Prostate gland (tissue), 2 donors: ENCODE results near the gene SUMF1.

ENCODE experiments used
- POLR2A ChIP-seq: fragments of 450-650 bp; IDR thresholded peaks from one replicate; pipeline ENCODE4 v1.6.1; 2016; ENCODE audit warnings: antibody characterized with exemption, mild to moderate bottlenecking
- TF ChIP-seq, protein P1 (sequence below), 4 experiments: fragments of 200-600 bp in 2 of 4; fragments of 450-650 bp in 2 of 4; sonication (generic) in 2 of 4; IDR thresholded peaks; 1 replicate in 3 of 4; 2 replicates in 1 of 4; pipeline ENCODE4 v1.5.1; 2016 to 2019; ENCODE audit warnings: antibody characterized with exemption in 4 of 4, mild to moderate bottlenecking in 2 of 4, moderate library complexity in 2 of 4

DNA sequence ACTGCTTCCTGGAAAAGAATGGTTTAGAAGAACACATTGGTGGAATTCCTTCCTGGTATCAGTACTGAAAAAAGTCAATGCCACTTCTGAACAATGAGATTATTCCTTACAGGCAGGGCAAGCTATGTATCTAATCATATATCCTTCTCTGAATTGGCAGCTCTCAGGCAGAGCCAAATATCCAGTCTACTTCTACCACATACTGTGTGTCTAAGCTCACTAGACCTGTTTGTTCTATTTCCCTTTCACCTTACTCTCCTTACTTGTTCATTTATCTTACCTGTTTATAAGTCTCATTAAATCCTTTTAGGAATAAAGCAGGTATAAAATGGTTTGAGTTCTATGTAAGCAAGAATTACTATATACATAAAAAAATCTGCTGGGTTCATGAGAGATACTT, 155.6 kb downstream of the SUMF1 start:
- TF ChIP-seq, protein P1, sequence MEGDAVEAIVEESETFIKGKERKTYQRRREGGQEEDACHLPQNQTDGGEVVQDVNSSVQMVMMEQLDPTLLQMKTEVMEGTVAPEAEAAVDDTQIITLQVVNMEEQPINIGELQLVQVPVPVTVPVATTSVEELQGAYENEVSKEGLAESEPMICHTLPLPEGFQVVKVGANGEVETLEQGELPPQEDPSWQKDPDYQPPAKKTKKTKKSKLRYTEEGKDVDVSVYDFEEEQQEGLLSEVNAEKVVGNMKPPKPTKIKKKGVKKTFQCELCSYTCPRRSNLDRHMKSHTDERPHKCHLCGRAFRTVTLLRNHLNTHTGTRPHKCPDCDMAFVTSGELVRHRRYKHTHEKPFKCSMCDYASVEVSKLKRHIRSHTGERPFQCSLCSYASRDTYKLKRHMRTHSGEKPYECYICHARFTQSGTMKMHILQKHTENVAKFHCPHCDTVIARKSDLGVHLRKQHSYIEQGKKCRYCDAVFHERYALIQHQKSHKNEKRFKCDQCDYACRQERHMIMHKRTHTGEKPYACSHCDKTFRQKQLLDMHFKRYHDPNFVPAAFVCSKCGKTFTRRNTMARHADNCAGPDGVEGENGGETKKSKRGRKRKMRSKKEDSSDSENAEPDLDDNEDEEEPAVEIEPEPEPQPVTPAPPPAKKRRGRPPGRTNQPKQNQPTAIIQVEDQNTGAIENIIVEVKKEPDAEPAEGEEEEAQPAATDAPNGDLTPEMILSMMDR (IDR thresholded peaks at IDR 0.05) = no peak
- no peak for TF ChIP-seq POLR2A
